SK-N-SH (cell line): ENCODE results near the gene THEM4. TPM values are rescaled to one million over a fixed set of nuclear protein-coding genes. Genes with fewer than 3 reads are reported as not detected.

ENCODE experiments used
- CTCF ChIA-PET: fragments of 300-600, 350-600 bp; formaldehyde crosslinking; extraction: SDS; loops from one replicate; lab custom pipeline; 2021; lab: Yijun Ruan, JAX
- POLR2A ChIA-PET: fragments of 350-600 bp; sonication (Branson Sonifier 250); formaldehyde crosslinking; extraction: SDS; loops from one replicate; lab custom pipeline; 2020; ENCODE audit warnings: antibody characterized with exemption, inconsistent platforms; lab: Yijun Ruan, JAX
- DNase-seq: peaks from one replicate; pipeline ENCODE4 v3.0.0; 2012
- H2AFZ ChIP-seq: fragments of 200-600 bp; sonication (generic); 2 replicates; pipeline ENCODE4 v1.8.1; 2016; ENCODE audit warnings: antibody characterized with exemption, mild to moderate bottlenecking, low read depth
- H3F3A ChIP-seq: fragments of 200-600 bp; sonication (generic); replicated peaks from 2 replicates; pipeline ENCODE3; 2016; ENCODE audit warnings: antibody characterized with exemption, mild to moderate bottlenecking; ENCODE audit not compliant: insufficient read depth
- H3K27ac ChIP-seq, 2 experiments: fragments of 200-500 bp in 1 of 2; fragments of 200-600 bp in 1 of 2; sonication (Bioruptor generic) in 1 of 2; sonication (generic), shearing (Covaris generic) in 1 of 2; 2 replicates each; pipeline versions ENCODE4 v1.5.1 to v1.6.1; 2014 to 2016; ENCODE audit warnings: low read depth in 2 of 2, inconsistent platforms in 1 of 2, low read length in 1 of 2, mild to moderate bottlenecking in 1 of 2, mixed read lengths in 1 of 2
- H3K27me3 ChIP-seq: fragments of 200-600 bp; sonication (generic), shearing (Covaris generic); 2 replicates; pipeline ENCODE4 v1.6.1; 2016; ENCODE audit warnings: mixed run types; ENCODE audit not compliant: insufficient read depth
- H3K36me3 ChIP-seq, 2 experiments: fragments of 200-500 bp in 1 of 2; fragments of 200-600 bp in 1 of 2; sonication (Bioruptor generic) in 1 of 2; sonication (generic) in 1 of 2; replicated peaks in 1 of 2; 2 replicates each; pipeline versions ENCODE3 to v1.5.1; 2014 to 2016; ENCODE audit warnings: low read length in 1 of 2, mild to moderate bottlenecking in 1 of 2; ENCODE audit not compliant: insufficient read depth in 2 of 2, control insufficient read depth in 1 of 2
- H3K4me1 ChIP-seq, 2 experiments: fragments of 200-500 bp in 1 of 2; fragments of 200-600 bp in 1 of 2; sonication (Bioruptor generic) in 1 of 2; sonication (generic), shearing (Covaris generic) in 1 of 2; 2 replicates each; pipeline versions ENCODE4 v1.5.1 to v1.6.1; 2014 to 2016; ENCODE audit warnings: low read depth in 1 of 2, low read length in 1 of 2, mixed run types in 1 of 2; ENCODE audit not compliant: insufficient read depth in 2 of 2, control insufficient read depth in 1 of 2
- H3K4me2 ChIP-seq: fragments of 200-600 bp; sonication (generic), shearing (Covaris generic); 2 replicates; pipeline ENCODE4 v1.6.1; 2017; ENCODE audit warnings: mixed run types
- H3K4me3 ChIP-seq, 2 experiments: fragments of 200-500 bp in 1 of 2; fragments of 200-600 bp in 1 of 2; sonication (Bioruptor generic) in 1 of 2; sonication (generic), shearing (Covaris generic) in 1 of 2; 2 replicates each; pipeline versions ENCODE4 v1.5.1 to v1.8.1; 2014 to 2016; ENCODE audit warnings: low read depth in 2 of 2, inconsistent platforms in 1 of 2, low read length in 1 of 2, mild to moderate bottlenecking in 1 of 2, mixed read lengths in 1 of 2, moderate library complexity in 1 of 2
- H3K79me2 ChIP-seq: fragments of 200-600 bp; sonication (generic); 2 replicates; pipeline ENCODE4 v1.8.1; 2017; ENCODE audit warnings: mild to moderate bottlenecking; ENCODE audit not compliant: insufficient read depth
- H3K9ac ChIP-seq: fragments of 200-600 bp; sonication (generic); 2 replicates; pipeline ENCODE4 v1.6.1; 2017; ENCODE audit warnings: mixed run types
- H3K9me2 ChIP-seq: fragments of 200-600 bp; sonication (generic); 2 replicates; pipeline ENCODE4 v1.6.1; 2017; ENCODE audit warnings: mixed run types
- H3K9me3 ChIP-seq: fragments of 200-600 bp; sonication (generic); 2 replicates; pipeline ENCODE4 v1.6.1; 2017; ENCODE audit warnings: mixed run types, mild to moderate bottlenecking, moderate library complexity
- H4K20me1 ChIP-seq: fragments of 200-600 bp; sonication (generic); 2 replicates; pipeline ENCODE4 v1.6.1; 2017; ENCODE audit warnings: mild to moderate bottlenecking, mixed run types; ENCODE audit not compliant: insufficient read depth
- CTCF ChIP-seq: fragments of 200-600 bp; sonication (generic); IDR thresholded peaks from 2 replicates; pipeline ENCODE4 v1.6.1; 2017; ENCODE audit warnings: antibody characterized with exemption, mild to moderate bottlenecking, moderate library complexity
- EP300 ChIP-seq, 2 experiments: IDR thresholded peaks; 2 replicates each; pipeline versions ENCODE4 v1.4.0 to v1.6.1; 2012; ENCODE audit warnings: borderline replicate concordance in 1 of 2, low read depth in 1 of 2, low read length in 1 of 2
- EZH2phosphoT487 ChIP-seq: fragments of 200-600 bp; sonication (generic); IDR thresholded peaks from 2 replicates; pipeline ENCODE4 v1.6.1; 2017; ENCODE audit warnings: low read depth, mixed run types, mild to moderate bottlenecking, antibody characterized with exemption, moderate library complexity, borderline replicate concordance
- FOSL2 ChIP-seq: IDR thresholded peaks from 2 replicates; pipeline ENCODE4 v1.4.0; 2012; ENCODE audit warnings: low read depth, mild to moderate bottlenecking, moderate library complexity, borderline replicate concordance
- FOXJ3 ChIP-seq: sonication (generic); formaldehyde crosslinking; IDR thresholded peaks from 2 replicates; pipeline ENCODE4 v1.5.1; 2020; ENCODE audit warnings: mild to moderate bottlenecking, missing genetic modification reagents
- FOXM1 ChIP-seq: IDR thresholded peaks from 2 replicates; pipeline ENCODE4 v1.4.0; 2012; ENCODE audit warnings: low read depth, mild to moderate bottlenecking
- IRF3 ChIP-seq: fragments of 150-350 bp; IDR thresholded peaks from 2 replicates; pipeline ENCODE4 v1.6.1; 2016; ENCODE audit warnings: mild to moderate bottlenecking, low read depth, low read length
- MEF2A ChIP-seq: IDR thresholded peaks from 2 replicates; pipeline ENCODE4 v1.4.0; 2012; ENCODE audit warnings: low read depth, borderline replicate concordance
- NRF1 ChIP-seq: IDR thresholded peaks from 2 replicates; pipeline ENCODE4 v1.6.1; 2012; ENCODE audit warnings: low read depth, mild to moderate bottlenecking, low read length
- RAD21 ChIP-seq: IDR thresholded peaks from 2 replicates; pipeline ENCODE4 v1.6.1; 2012; ENCODE audit warnings: mild to moderate bottlenecking, low read length
- RCOR1 ChIP-seq: fragments of 150-350 bp; IDR thresholded peaks from 2 replicates; pipeline ENCODE4 v1.6.1; 2017; ENCODE audit warnings: antibody characterized with exemption, low read length
- RXRA ChIP-seq: IDR thresholded peaks from 2 replicates; pipeline ENCODE4 v1.4.0; 2012; ENCODE audit warnings: low read depth, mild to moderate bottlenecking, borderline replicate concordance
- TCF12 ChIP-seq: IDR thresholded peaks from 2 replicates; pipeline ENCODE4 v1.4.0; 2012
- TEAD4 ChIP-seq: IDR thresholded peaks from 2 replicates; pipeline ENCODE4 v1.4.0; 2012; ENCODE audit warnings: mild to moderate bottlenecking, borderline replicate concordance; ENCODE audit not compliant: insufficient read depth
- USF2 ChIP-seq: fragments of 150-350 bp; IDR thresholded peaks from 2 replicates; pipeline ENCODE4 v1.6.1; 2017; ENCODE audit warnings: antibody characterized with exemption, low read length, low read depth, borderline replicate concordance
- YY1 ChIP-seq: IDR thresholded peaks from 2 replicates; pipeline ENCODE4 v1.4.0; 2012; ENCODE audit warnings: low read depth, mild to moderate bottlenecking
- ZBTB33 ChIP-seq: IDR thresholded peaks from 2 replicates; pipeline ENCODE4 v1.4.0; 2012; ENCODE audit warnings: low read depth, borderline replicate concordance
- WGBS: methylation state at CpG from one replicate; pipeline ENCODE4 v1.1.6; 2017; ENCODE audit warnings: low lambda C conversion rate; 5-methylcytosine and 5-hydroxymethylcytosine counted together
- polyA plus RNA-seq, 3 experiments: library from polyadenylated mRNA; depleted of rRNA; stranded (reverse); fragments of >200 nt; gene quantifications; 2 replicates each; pipeline ENCODE4 v1.2.3, GENCODE V29; 2012

The THEM4 gene
- polyA plus RNA-seq, 1 of the 3 experiments (the other 2 are of a cell fraction) = 10.1 TPM

- Histone ChIP-seq H3K79me2 (no peaks in the 10 kb centered on the region), H3K27ac (no peak overlapping the region), H3K9ac (no peak overlapping the region), H3F3A (no peaks in the 10 kb centered on the region), H3K9me3 (no peaks in the 10 kb centered on the region), H3K27me3 (no peaks in the 10 kb centered on the region), H2AFZ (no peak overlapping the region), H3K4me1 (peaks cover 0 to 8% of the 10 kb centered on the region in 2 experiments; a peak in 1 of 4 replicates), H3K36me3 (no peaks in the 10 kb centered on the region), H3K9me2 (no peaks in the 10 kb centered on the region), H4K20me1 (no peaks in the 10 kb centered on the region), H3K4me3 (no peak overlapping the region), H3K4me2 (no peak overlapping the region)
- ChIA-PET CTCF (interaction anchor here (1.2 to 2.5 kb wide), 4 partner anchors 11 to 247 kb away, joined by 3 to 7 read pairs (median 5); partner anchors contain the start of gene CELF3), POLR2A (interaction anchor here (0.6 kb wide), 1 partner anchor 14 kb away, joined by 3 read pairs; no protein-coding TSS in a partner anchor)
- WGBS = 58% methylated on average over 2 of the region's 2 CpGs
- no peak for TF ChIP-seq RXRA
- no peak for TF ChIP-seq FOXJ3 (CRISPR knock-in tag)
- TF ChIP-seq USF2 = no peak
- TF ChIP-seq YY1 = no peak
- no peak for TF ChIP-seq EP300 (IDR thresholded peaks at IDR 0.05; ENCODE audit: borderline replicate concordance in 1 of 2, low read depth in 1 of 2, low read length in 1 of 2)
- TF ChIP-seq TCF12 = peak; percentile 32; the same call in 1 of the 2 replicates
- no peak for TF ChIP-seq CTCF
- no peak for TF ChIP-seq EZH2phosphoT487
- TF ChIP-seq IRF3 = no peak
- DNase-seq = no peak
These were observed 68.2 kb downstream of the THEM4 start for GRCh38 chr1:151841141-151841540.

GRCh38 chr1:151840421-151840820, 68.9 kb downstream of the THEM4 start:
- Histone ChIP-seq H3K9me2 (no peaks in the 10 kb centered on the region), H3K4me1 (peaks cover 0 to 8% of the 10 kb centered on the region in 2 experiments; a peak in 1 of 4 replicates), H3K4me2 (no peak overlapping the region), H3K36me3 (no peaks in the 10 kb centered on the region), H3K79me2 (no peaks in the 10 kb centered on the region), H3K27me3 (no peaks in the 10 kb centered on the region), H3K27ac (no peak overlapping the region; a peak in 1 of 4 replicates), H4K20me1 (no peaks in the 10 kb centered on the region), H3K9me3 (no peaks in the 10 kb centered on the region), H3F3A (no peaks in the 10 kb centered on the region), H2AFZ (no peak overlapping the region), H3K4me3 (no peak overlapping the region), H3K9ac (no peak overlapping the region)
- POLR2A ChIA-PET = interaction anchor here (0.6 kb wide), 1 partner anchor 15 kb away, joined by 3 read pairs; no protein-coding TSS in a partner anchor
- no peak for DNase-seq
- CTCF ChIA-PET = interaction anchor here (1.2 to 2.5 kb wide), 4 partner anchors 10 to 246 kb away, joined by 3 to 7 read pairs (median 5); partner anchors contain the start of gene CELF3
- TF ChIP-seq MEF2A = no peak
- no peak for TF ChIP-seq FOXM1
- no peak for TF ChIP-seq RCOR1
- TF ChIP-seq TEAD4 = no peak
- no peak for TF ChIP-seq EP300 (IDR thresholded peaks at IDR 0.05; ENCODE audit: borderline replicate concordance in 1 of 2, low read depth in 1 of 2, low read length in 1 of 2)
- no peak for TF ChIP-seq NRF1
- no peak for TF ChIP-seq ZBTB33
- TF ChIP-seq RAD21 = no peak
- TF ChIP-seq FOSL2 = no peak
